Thyroid gland (tissue), 4 donors: ENCODE measurements around the gene PHLDB3. TPM values are rescaled to one million over a fixed set of nuclear protein-coding genes. Genes with fewer than 3 reads are reported as not detected.

Source experiments
- DNase-seq, 2 donors: peaks; one replicate each; pipeline ENCODE4 v3.0.0-alpha.2; 2019
- H3K27ac ChIP-seq, 3 donors: fragments of 200-600 bp; sonication (generic); 1 replicate in 2 of 3; 2 replicates in 1 of 3; pipeline ENCODE4 v1.5.1; 2016 to 2019; ENCODE audit warnings: mild to moderate bottlenecking in 1 of 3, moderate library complexity in 1 of 3
- H3K27me3 ChIP-seq: fragments of 200-600 bp; sonication (generic); one replicate; pipeline ENCODE4 v1.5.1; 2019
- H3K36me3 ChIP-seq, 2 donors: fragments of 200-600 bp; sonication (generic); one replicate each; pipeline ENCODE4 v1.5.1; 2016 to 2019
- H3K4me1 ChIP-seq, 2 donors: fragments of 200-600 bp; sonication (generic); one replicate each; pipeline ENCODE4 v1.5.1; 2017 to 2019
- H3K4me3 ChIP-seq, 3 donors: fragments of 200-600 bp; sonication (generic); replicated peaks in 1 of 3; 1 replicate in 2 of 3; 2 replicates in 1 of 3; pipeline ENCODE4 v1.5.1; 2016; ENCODE audit warnings: mild to moderate bottlenecking in 1 of 3
- H3K9me3 ChIP-seq: fragments of 200-600 bp; sonication (generic); one replicate; pipeline ENCODE4 v1.5.1; 2017
- CTCF ChIP-seq, 6 experiments: fragments of 200-600 bp in 3 of 6; fragments of 450-650 bp in 3 of 6; sonication (generic) in 3 of 6; IDR thresholded peaks; one replicate each; pipeline ENCODE4 v1.5.1; 2016 to 2019; ENCODE audit warnings: antibody characterized with exemption in 6 of 6, mild to moderate bottlenecking in 2 of 6, inconsistent platforms in 1 of 6, moderate library complexity in 1 of 6
- POLR2A ChIP-seq, 2 donors: fragments of 450-650 bp; IDR thresholded peaks; one replicate each; pipeline ENCODE4 v1.6.1; 2017; ENCODE audit warnings: antibody characterized with exemption in 2 of 2, mild to moderate bottlenecking in 2 of 2, moderate library complexity in 1 of 2
- WGBS, 2 donors: methylation state at CpG; one replicate each; pipeline ENCODE4 v1.1.5; 2017; 5-methylcytosine and 5-hydroxymethylcytosine counted together
- intact Hi-C: fragments of 100-400 bp; cut with DNase I; formaldehyde crosslinking; loops from one replicate; pipeline ENCODE4 v1.15.1; 2023
- total RNA-seq, 4 donors: library from RNA; depleted of rRNA; stranded (reverse); fragments of >200 nt; gene quantifications; one replicate each; pipeline ENCODE4 v1.2.3, GENCODE V29; 2016

PHLDB3 gene
- total RNA-seq, 4 donors from 2014 or later: 4.4 to 19.6 (median 7.4) TPM

- WGBS, 2 donors: 55 to 60% methylated on average over 5 of the region's 5 CpGs
- Histone ChIP-seq H3K27me3 (no peaks in the 10 kb centered on the region), H3K27ac (no peak overlapping the region), H3K9me3 (no peaks in the 10 kb centered on the region), H3K4me1 (no peaks in the 10 kb centered on the region), H3K36me3 (no peaks in the 10 kb centered on the region), H3K4me3 (no peak overlapping the region)
- TF ChIP-seq POLR2A (IDR thresholded peaks at IDR 0.05): no peak
- TF ChIP-seq CTCF (IDR thresholded peaks at IDR 0.05): no peak
- no peak for DNase-seq
- intact Hi-C loops: no loop called here
Observed at GRCh38 chr19:43489310-43489709, 15.2 kb downstream of the PHLDB3 start.

- no peaks in the 10 kb centered on the region for H3K4me1 ChIP-seq
- intact Hi-C loops: no loop called here
- no peak overlapping the region for H3K27ac ChIP-seq
- DNase-seq: no peak
- no peaks in the 10 kb centered on the region for H3K9me3 ChIP-seq
- H3K4me3 ChIP-seq: no peak overlapping the region
- H3K36me3 ChIP-seq: no peaks in the 10 kb centered on the region
- H3K27me3 ChIP-seq: no peaks in the 10 kb centered on the region
- 92 to 93% methylated on average over 8 of the region's 8 CpGs for WGBS, 2 donors
- TF ChIP-seq POLR2A (IDR thresholded peaks at IDR 0.05): no peak
- TF ChIP-seq CTCF (IDR thresholded peaks at IDR 0.05): no peak
Observed at GRCh38 chr19:43488179-43488578, 16.4 kb downstream of the PHLDB3 start.

- Histone ChIP-seq H3K27me3 (no peaks in the 10 kb centered on the region), H3K36me3 (no peaks in the 10 kb centered on the region), H3K27ac (no peak overlapping the region), H3K4me1 (no peaks in the 10 kb centered on the region), H3K9me3 (no peaks in the 10 kb centered on the region), H3K4me3 (no peak overlapping the region)
- intact Hi-C loops: no loop called here
- DNase-seq: no peak
- no peak for TF ChIP-seq POLR2A (IDR thresholded peaks at IDR 0.05)
- 94 to 95% methylated on average over 7 of the region's 7 CpGs for WGBS, 2 donors
Observed at GRCh38 chr19:43486412-43486811, 18.1 kb downstream of the PHLDB3 start.

- 76 to 77% methylated on average over 6 of the region's 6 CpGs for WGBS, 2 donors
- intact Hi-C loops: no loop called here
- Histone ChIP-seq H3K4me3 (no peak overlapping the region), H3K36me3 (no peaks in the 10 kb centered on the region), H3K9me3 (no peaks in the 10 kb centered on the region), H3K27ac (no peak overlapping the region), H3K27me3 (no peaks in the 10 kb centered on the region), H3K4me1 (no peaks in the 10 kb centered on the region)
- TF ChIP-seq CTCF (IDR thresholded peaks at IDR 0.05): no peak
- no peak for DNase-seq
Observed at GRCh38 chr19:43485951-43486350, 18.6 kb downstream of the PHLDB3 start.

- no peaks in the 10 kb centered on the region for H3K27me3 ChIP-seq
- no peaks in the 10 kb centered on the region for H3K36me3 ChIP-seq
- no peak for TF ChIP-seq POLR2A (IDR thresholded peaks at IDR 0.05)
- TF ChIP-seq CTCF (IDR thresholded peaks at IDR 0.05): no peak
- no peak overlapping the region for H3K4me3 ChIP-seq
- H3K4me1 ChIP-seq: no peaks in the 10 kb centered on the region
- no peaks in the 10 kb centered on the region for H3K9me3 ChIP-seq
- DNase-seq: no peak
- WGBS, 2 donors: 93 to 97% methylated on average over 6 of the region's 6 CpGs
- intact Hi-C loops: no loop called here
- H3K27ac ChIP-seq: no peak overlapping the region
Observed at GRCh38 chr19:43483281-43483680, 21.3 kb downstream of the PHLDB3 start.

GRCh38 chr19:43482193-43482592 lies 22.4 kb downstream of the PHLDB3 start:
- 89 to 93% methylated on average over 4 of the region's 4 CpGs for WGBS, 2 donors
- Histone ChIP-seq H3K27me3 (no peaks in the 10 kb centered on the region), H3K9me3 (no peaks in the 10 kb centered on the region), H3K4me3 (no peak overlapping the region), H3K36me3 (no peaks in the 10 kb centered on the region), H3K4me1 (no peaks in the 10 kb centered on the region), H3K27ac (no peak overlapping the region)
- TF ChIP-seq POLR2A (IDR thresholded peaks at IDR 0.05) (no peak), CTCF (IDR thresholded peaks at IDR 0.05) (no peak)
- intact Hi-C loops: no loop called here
- no peak for DNase-seq
